COLO668 (cell line): ENCODE data around the gene NAT16.
"Not testable (repeated sequence)": the region's sequence is repeated elsewhere in the genome, so short reads cannot be mapped to it uniquely, and the experiment has no call there.

Experiments
- DNase-seq: peaks from one replicate; lab custom pipeline; 2025; ENCODE audit not compliant: unreplicated experiment; lab: John Stamatoyannopoulos, UW

NAT16 gene

DNA sequence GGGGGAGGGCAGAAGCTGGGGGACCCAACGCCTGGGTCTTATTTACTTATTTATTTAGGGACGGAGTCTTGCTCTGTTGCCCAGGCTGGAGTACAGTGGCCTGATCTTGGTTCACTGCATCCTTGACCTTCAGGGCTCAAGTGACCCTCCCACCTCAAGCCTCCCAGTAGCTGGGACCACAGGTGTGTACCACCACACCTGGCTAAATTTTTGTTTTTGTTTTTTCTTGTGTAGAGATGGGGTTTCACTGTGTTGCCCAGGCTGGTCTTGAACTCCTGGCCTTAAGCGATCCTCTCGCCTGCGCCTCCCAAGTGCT lies 22.5 kb upstream of the NAT16 start:
- no peak for DNase-seq

GRCh38 chr7:101201695-101202602 lies 21.9 kb upstream of the NAT16 start:
- DNase-seq: peak; percentile 28

- DNase-seq: peak; percentile 9
Measured at GRCh38 chr7:101200862-101201599, 20.9 kb upstream of the NAT16 start, which contains the start of gene MOGAT3. Gene MOGAT3, minus strand, starts transcription at chr7:101201036. Its CDS starts 182 bp downstream, at chr7:101200854.

GRCh38 chr7:101200504-101200861 lies 20.4 kb upstream of the NAT16 start:
- no peak for DNase-seq

DNA sequence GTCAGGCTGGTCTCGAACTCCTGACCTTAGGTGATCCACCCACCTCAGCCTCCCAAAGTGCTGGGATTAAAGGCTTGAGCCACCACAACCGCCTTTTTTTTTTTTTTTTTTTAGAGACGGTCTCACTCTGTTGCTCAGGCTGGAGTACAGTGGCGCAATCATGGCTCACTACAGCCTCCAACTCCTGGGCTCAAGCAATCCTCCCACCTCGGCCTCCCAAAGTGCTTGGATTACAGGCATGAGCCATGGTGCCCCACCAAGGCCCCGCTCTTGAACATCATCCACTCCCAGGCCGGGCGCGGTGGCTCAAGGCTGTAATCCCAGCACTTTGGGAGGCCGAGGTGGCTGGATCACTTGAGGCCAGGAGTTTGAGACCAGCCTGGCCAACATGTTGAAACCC lies 19.4 kb upstream of the NAT16 start:
- DNase-seq: not testable (repeated sequence)

GRCh38 chr7:101198476-101198875 lies 18.4 kb upstream of the NAT16 start:
- no peak for DNase-seq

DNA sequence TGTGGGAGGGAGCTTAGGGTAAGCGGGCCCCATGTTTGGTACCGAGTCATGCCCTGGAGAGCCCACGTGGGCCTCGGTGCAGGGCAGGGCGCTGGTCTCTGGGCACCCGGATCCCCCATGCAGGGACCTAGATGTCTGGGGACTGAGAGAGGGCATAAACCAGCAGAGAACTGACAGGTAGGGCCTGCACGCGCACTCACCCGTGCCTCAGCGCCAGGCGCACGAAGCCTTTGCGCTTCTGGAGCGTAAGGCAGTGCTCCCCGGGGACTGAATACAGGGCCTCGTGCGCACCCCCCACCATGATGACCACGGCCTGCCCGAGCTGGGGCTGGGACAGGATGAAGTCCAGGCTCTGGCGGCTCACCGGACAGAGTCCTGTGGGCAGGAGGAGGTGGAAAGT lies 17.9 kb upstream of the NAT16 start:
- DNase-seq: no peak

- DNase-seq: no peak
Measured at GRCh38 chr7:101195884-101196283, 15.8 kb upstream of the NAT16 start.

GRCh38 chr7:101189109-101189508 lies 9.0 kb upstream of the NAT16 start:
- no peak for DNase-seq

DNA sequence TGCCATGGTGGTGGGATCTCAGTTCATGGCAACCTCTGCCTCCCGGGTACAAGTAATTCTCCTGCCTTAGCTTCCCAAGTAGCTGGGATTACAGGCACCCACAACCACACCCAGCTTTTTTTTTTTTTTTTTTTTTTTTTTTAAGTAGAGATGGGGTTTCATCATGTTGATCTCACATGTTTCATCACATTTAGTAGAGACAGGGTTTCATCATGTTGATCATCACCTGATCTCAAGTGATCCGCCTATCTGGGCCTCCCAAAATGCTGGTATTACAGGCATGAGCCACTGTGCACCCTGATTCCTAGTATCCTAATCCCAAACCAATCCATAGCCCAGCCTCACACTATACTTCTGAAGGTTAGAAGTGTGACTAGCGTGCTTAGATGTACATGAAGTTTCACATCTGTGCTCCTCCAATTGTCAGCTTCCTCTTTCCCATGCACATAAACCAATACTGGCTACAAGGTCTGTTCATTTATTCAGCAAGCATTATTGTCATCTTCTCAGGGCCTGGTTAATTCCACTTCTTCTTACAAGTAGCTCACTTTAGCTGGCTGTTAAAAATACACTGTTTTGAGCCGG lies 6.8 kb upstream of the NAT16 start:
- DNase-seq: no peak

DNA sequence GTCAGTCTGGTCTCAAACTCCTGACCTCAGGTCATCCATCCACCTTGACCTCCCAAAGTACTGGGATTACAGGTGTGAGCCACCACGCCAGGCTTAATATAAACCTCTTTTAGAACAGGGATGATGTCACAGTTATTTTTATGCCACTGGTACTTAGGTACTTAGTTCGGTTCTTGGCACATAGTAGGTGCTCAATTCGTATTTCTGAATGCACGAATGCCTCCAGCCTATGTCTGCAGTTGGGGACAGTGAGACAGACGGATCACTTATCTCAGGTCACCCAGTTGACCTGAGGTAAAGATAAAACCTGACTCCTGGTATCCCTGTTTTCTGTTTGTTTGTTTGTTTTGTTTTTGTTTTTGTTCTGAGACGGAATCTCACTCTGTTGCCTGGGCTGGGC lies 6.1 kb upstream of the NAT16 start:
- no peak for DNase-seq

DNA sequence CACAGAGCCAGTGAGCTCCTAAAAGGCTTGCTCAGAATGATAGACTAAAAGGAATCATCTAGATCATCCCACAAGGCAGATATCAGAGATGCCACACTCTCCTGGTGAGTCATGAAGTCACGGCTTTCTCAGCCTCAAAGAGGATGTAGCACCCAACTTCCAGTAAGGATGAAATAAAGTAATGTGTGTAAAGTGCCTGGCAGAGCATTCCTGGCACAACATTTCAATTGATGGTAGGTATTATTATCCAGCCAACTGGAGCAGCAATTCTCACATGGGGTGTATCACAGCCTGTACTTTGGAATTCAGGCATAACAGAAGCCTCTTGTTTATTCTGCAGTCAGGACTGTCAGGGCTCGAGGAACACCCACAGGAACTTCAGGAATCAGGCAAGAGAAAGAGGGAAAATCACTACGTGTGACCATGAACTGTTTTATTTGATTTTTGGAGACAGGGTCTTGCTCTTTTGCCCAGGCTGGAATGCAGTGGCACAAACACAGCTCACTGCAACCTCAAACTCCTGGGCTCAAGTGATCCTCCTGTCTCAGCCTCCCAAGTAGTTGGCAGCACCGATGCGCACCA lies 5.3 kb upstream of the NAT16 start:
- no peak for DNase-seq

- DNase-seq: no peak
Measured at GRCh38 chr7:101179713-101180112, 380 bp downstream of the NAT16 start.

DNA sequence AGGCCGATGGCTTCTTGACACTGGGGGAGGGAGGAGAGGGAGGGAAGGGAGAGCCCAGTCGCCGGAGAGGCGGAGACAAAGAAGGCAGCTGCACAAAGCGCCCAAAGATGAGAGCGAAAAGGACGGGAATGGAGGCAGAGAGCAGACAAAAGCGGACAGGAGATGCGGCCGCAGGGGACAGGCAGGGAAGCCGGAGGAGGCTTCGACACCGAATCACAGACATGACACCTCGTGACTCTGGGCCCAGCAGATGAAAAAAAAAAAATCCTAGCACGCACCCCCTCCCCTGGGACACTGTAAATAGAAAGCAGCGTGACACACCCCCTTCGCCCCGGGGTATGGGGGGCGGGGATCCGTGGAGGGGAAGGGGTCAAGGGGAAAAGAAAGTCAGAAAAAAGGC lies 976 bp downstream of the NAT16 start:
- DNase-seq: peak; percentile 30

DNA sequence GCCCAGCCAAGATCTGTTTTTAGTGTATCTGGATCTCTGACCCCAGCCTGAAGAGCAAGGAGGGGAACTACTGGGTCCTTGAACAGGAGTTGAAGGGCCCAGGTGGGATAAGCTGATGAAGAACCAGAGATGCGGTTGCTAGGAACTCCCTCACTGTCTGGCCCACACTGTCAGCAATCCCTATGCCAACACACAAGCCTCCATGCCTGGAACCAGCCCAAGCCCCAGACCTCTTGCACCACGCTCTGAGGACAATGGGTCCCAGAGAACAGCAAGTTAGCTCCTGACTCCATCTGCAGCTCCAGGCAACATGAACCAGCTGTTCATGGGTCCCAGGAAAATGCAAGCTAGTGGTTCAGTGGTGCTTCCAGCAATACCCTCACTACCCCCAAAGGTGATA lies 2.4 kb downstream of the NAT16 start:
- DNase-seq: no peak

DNA sequence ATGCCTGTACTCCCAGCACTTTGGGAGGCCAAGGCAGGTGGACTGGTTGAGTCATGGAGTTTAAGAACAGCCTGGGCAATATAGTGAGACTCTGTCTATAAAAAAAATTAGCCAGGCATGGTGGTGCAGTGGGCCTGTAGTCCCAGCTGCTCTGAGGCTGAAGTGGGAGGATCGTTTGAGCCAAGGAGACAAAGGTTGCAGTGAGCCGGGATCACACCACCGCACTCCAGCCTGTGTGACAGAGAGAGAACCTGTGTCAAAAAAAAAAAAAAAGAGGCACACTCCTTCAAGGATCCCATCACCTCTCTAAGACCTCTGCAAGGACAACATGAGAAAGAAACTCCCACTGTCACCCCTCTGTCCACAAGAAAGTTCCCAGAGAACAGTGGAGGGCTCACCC lies 4.4 kb downstream of the NAT16 start:
- DNase-seq: no peak

- DNase-seq: no peak
Measured at GRCh38 chr7:101174322-101174854, 5.7 kb downstream of the NAT16 start.

DNA sequence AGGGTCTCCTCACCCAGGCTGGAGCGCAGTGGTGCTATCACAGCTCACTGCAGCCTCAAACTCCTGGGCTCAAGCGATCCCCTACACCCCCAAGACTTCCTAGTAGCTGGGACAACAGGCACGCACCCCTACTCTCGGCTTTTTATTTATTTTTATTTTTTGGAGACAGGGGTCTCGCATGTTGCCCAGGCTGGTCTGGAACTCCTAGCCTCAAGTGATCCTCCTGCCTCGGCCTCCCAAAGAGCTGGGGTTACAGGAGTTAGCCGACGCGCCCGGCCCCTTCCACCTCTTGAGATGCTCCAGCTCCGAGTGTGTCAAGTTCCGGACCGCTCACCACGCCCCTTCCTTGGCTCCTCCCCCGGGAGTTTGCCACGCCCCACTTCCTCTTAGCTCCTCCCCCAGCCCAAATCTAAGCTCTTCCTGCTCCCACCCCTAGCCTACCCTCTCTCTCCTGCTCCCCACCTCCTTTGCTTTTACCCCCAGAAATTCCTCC lies 6.3 kb downstream of the NAT16 start:
- DNase-seq: peak; percentile 33

GRCh38 chr7:101172854-101173751 lies 7.0 kb downstream of the NAT16 start:
- DNase-seq: peak; percentile 87
